IgD-negative memory B cell (primary cell): ENCODE measurements around the gene ZNF423. TPM values are rescaled to one million over a fixed set of nuclear protein-coding genes. Genes with fewer than 3 reads are reported as not detected.

Experiments used
- H3K27ac Mint-ChIP-seq, 3 donors: one replicate each; pipeline ENCODE4 v1.8.0; 2020 to 2022; ENCODE audit warnings: mild to moderate bottlenecking in 3 of 3, mixed read lengths in 3 of 3, moderate library complexity in 1 of 3
- H3K27me3 Mint-ChIP-seq: one replicate; pipeline ENCODE4 v1.8.0; 2021; ENCODE audit warnings: mixed read lengths
- H3K36me3 Mint-ChIP-seq: one replicate; pipeline ENCODE4 v1.8.0; 2020; ENCODE audit warnings: mild to moderate bottlenecking, mixed read lengths
- H3K4me1 Mint-ChIP-seq, 3 donors: one replicate each; pipeline ENCODE4 v1.8.0; 2020 to 2022; ENCODE audit warnings: mixed read lengths in 3 of 3, mild to moderate bottlenecking in 1 of 3
- H3K4me3 Mint-ChIP-seq, 4 donors: one replicate each; pipeline ENCODE4 v1.8.0; 2020 to 2022; ENCODE audit warnings: mild to moderate bottlenecking in 4 of 4, mixed read lengths in 4 of 4, moderate library complexity in 3 of 4
- H3K9me3 Mint-ChIP-seq, 3 donors: one replicate each; pipeline ENCODE4 v1.8.0; 2020 to 2021; ENCODE audit warnings: mixed read lengths in 3 of 3, mild to moderate bottlenecking in 1 of 3
- polyA plus RNA-seq: library from polyadenylated mRNA; unstranded; fragments of 300-500 nt; fragmentation: Illumina TruSeq; gene quantifications from one replicate; pipeline ENCODE4 v1.2.3, GENCODE V29; 2021

ZNF423 gene
- polyA plus RNA-seq, 1 donor from 2014 or later: not detected

DNA sequence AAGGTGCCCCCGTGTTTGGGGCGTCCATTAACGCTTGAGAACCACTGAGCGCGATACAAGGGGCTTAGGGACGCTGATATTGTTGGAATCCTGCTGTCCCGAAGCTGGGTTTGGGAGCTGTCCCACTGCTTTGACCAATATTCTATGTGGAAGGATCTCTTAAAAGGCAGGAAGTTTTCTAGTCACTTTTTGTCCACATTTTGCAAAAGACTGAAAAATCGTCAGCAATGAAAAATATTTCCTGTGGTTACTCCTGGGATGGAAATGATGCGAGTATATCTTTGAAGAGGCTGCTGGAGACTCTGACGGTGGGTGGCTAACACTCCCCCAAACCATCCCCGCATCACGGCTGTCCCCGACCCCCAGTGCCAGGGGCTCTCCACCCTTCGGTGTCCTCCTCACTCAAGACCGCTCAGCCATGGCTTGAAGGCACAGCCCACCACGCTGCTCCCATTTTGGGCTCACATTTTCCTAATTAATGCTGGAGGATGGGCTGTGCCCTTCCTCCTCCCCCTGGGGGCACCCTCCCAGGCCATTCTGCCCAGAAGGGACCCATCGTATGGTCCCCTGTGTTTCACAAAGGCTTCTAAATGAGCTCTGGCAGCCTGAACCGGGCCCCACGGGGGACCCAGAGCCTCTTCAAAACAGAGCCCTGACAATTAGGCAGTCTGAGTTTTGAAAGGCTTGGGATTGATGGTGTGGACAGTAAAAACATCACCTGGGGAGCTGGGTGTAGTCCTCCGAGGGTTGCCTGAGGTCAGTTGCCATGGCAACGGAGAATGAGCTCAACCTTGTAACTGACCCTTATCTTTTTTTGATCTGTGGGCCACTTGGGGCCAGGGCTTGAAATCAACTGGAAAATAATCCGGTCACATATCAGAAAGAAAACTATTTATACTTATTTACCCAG lies 323.7 kb downstream of the ZNF423 start:
- Mint-ChIP-seq H3K4me3 (no peak overlapping the region), H3K27me3 (peaks cover 14% of the 10 kb centered on the region), H3K4me1 (peaks cover 4 to 12% (median 9%) of the 10 kb centered on the region in 3 donors), H3K36me3 (no peaks in the 10 kb centered on the region), H3K9me3 (no peaks in the 10 kb centered on the region), H3K27ac (no peak overlapping the region)

DNA sequence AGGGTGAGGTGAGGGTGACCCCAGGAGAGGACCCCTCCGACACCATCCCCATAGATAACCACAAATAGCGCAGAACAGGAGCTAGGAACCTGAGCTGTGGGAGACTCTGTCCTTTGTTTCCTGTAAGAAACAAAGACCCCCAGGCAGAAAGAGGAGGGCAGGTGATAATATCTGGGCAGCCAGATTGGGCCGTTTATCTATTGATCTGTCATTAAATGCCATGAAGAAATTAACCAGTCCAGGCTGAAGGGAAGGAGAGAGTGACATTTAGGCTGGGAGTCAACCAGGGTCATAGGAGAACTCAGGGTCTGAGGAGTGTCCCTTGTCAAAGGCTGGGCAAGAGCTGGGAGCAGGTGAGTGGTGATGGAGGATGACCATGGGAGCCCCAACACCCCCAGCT lies 324.5 kb downstream of the ZNF423 start:
- peaks cover 4 to 12% (median 9%) of the 10 kb centered on the region in 3 donors for H3K4me1 Mint-ChIP-seq
- H3K27ac Mint-ChIP-seq: no peak overlapping the region
- no peak overlapping the region for H3K4me3 Mint-ChIP-seq
- no peaks in the 10 kb centered on the region for H3K36me3 Mint-ChIP-seq
- H3K9me3 Mint-ChIP-seq: no peaks in the 10 kb centered on the region
- H3K27me3 Mint-ChIP-seq: peaks cover 16% of the 10 kb centered on the region

DNA sequence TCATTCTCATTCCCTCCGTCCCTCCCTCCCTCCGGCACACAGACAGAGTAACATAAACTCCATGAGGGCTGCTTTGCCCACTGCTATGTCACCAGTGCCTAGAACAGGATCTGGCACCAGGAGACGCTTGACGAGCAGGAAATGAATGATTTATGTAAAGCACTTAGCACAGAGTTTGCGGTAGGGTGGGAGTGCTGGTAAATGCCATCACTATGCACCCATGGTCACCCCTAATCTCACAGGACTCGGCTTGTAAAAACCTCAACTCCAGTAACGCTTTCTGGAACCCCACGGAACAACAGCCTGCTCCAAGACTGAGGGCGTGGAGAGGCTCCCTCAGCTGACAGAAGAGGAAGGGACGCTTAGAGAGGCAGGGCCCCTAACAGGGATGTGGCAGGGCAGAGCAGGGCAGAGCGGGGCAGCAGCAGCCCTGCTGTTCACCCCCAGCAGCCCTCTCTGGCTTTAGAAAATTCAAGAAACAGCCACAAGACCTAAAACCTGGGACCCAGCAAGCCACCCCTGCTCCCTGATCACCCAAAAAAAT lies 325.4 kb downstream of the ZNF423 start:
- Mint-ChIP-seq H3K27me3 (peaks cover 23% of the 10 kb centered on the region), H3K9me3 (no peaks in the 10 kb centered on the region), H3K4me1 (peaks cover 4 to 12% (median 9%) of the 10 kb centered on the region in 3 donors), H3K27ac (no peak overlapping the region), H3K36me3 (no peaks in the 10 kb centered on the region), H3K4me3 (no peak overlapping the region)

- no peaks in the 10 kb centered on the region for H3K36me3 Mint-ChIP-seq
- no peaks in the 10 kb centered on the region for H3K9me3 Mint-ChIP-seq
- H3K27me3 Mint-ChIP-seq: peaks cover 23% of the 10 kb centered on the region
- no peak overlapping the region for H3K4me3 Mint-ChIP-seq
- peaks cover 4 to 12% (median 9%) of the 10 kb centered on the region in 3 donors for H3K4me1 Mint-ChIP-seq
- H3K27ac Mint-ChIP-seq: no peak overlapping the region
These were observed 326.4 kb downstream of the ZNF423 start for GRCh38 chr16:49529411-49530045.

GRCh38 chr16:49528866-49529288 lies 327.0 kb downstream of the ZNF423 start:
- H3K4me1 Mint-ChIP-seq: peaks cover 4 to 12% (median 9%) of the 10 kb centered on the region in 3 donors
- H3K27me3 Mint-ChIP-seq: peaks cover 23% of the 10 kb centered on the region

GRCh38 chr16:49528060-49528865 lies 327.6 kb downstream of the ZNF423 start:
- peaks cover 4 to 12% (median 9%) of the 10 kb centered on the region in 3 donors for H3K4me1 Mint-ChIP-seq
- H3K27me3 Mint-ChIP-seq: peaks cover 23% of the 10 kb centered on the region
- H3K4me3 Mint-ChIP-seq: peak overlapping the region; percentile 13 to 82 (median 66)
- H3K36me3 Mint-ChIP-seq: no peaks in the 10 kb centered on the region
- H3K9me3 Mint-ChIP-seq: no peaks in the 10 kb centered on the region
- H3K27ac Mint-ChIP-seq: no peak overlapping the region

More at GRCh38 chr16:49528866-49529288, 327.0 kb downstream of the ZNF423 start:
- no peak overlapping the region for H3K27ac Mint-ChIP-seq
- peak overlapping the region in 1 of 4 donors; percentile 82 for H3K4me3 Mint-ChIP-seq
- no peaks in the 10 kb centered on the region for H3K9me3 Mint-ChIP-seq
- no peaks in the 10 kb centered on the region for H3K36me3 Mint-ChIP-seq

- peaks cover 4 to 12% (median 9%) of the 10 kb centered on the region in 3 donors for H3K4me1 Mint-ChIP-seq
- peak overlapping the region in 1 of 4 donors; percentile 82 for H3K4me3 Mint-ChIP-seq
- peaks cover 20% of the 10 kb centered on the region for H3K27me3 Mint-ChIP-seq
- H3K27ac Mint-ChIP-seq: no peak overlapping the region
- H3K9me3 Mint-ChIP-seq: no peaks in the 10 kb centered on the region
- no peaks in the 10 kb centered on the region for H3K36me3 Mint-ChIP-seq
These were observed 328.3 kb downstream of the ZNF423 start for GRCh38 chr16:49527611-49528010.

DNA sequence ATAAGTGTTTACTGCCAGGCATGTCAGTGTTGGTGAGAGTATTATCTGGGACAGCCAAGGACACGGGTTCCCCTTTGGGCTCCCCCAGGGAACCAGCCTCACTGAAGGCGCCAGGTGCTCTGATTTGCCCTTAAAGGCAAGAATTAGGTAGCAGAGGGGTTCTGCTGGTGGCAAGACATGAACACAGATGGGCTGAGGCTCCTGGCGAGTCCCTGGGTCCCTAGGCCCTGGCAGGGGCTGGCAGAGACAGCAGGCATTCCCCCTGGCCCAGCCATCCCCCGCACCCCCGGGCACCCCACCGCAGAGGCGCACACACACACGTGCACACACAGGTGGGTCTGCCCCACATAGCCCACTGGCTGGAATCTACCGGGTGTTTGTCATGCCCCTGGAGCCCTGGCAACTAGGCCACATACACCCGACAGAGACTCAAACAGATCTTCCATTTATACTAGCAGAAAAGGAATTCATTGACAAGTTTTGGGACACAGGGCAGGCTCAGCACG lies 329.0 kb downstream of the ZNF423 start:
- no peaks in the 10 kb centered on the region for H3K9me3 Mint-ChIP-seq
- no peak overlapping the region for H3K27ac Mint-ChIP-seq
- H3K4me1 Mint-ChIP-seq: peaks cover 4 to 12% (median 9%) of the 10 kb centered on the region in 3 donors
- no peak overlapping the region for H3K4me3 Mint-ChIP-seq
- H3K36me3 Mint-ChIP-seq: no peaks in the 10 kb centered on the region
- H3K27me3 Mint-ChIP-seq: peaks cover 20% of the 10 kb centered on the region

DNA sequence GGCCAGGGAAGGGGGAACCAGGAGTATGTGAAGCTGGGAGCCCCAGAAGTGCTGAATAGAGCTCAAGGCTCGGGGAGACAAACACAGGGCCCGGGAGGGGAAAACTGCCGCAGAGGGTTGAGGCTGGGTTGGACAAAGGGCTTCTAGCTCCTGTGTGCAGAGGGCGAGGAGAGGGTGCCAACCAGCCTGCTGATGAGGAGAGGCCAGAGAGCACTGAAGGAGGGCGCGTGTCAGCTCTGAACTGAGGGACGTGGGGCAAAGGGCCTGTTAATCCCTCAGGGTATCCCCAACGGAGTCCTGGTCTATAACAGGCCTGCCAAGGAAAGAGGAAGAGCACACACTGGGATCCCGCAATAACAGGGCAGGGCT lies 331.0 kb downstream of the ZNF423 start:
- H3K27me3 Mint-ChIP-seq: peaks cover 20% of the 10 kb centered on the region
- no peak overlapping the region for H3K27ac Mint-ChIP-seq
- peaks cover 0 to 12% (median 4%) of the 10 kb centered on the region in 3 donors for H3K4me1 Mint-ChIP-seq

GRCh38 chr16:49524216-49524946 lies 331.5 kb downstream of the ZNF423 start:
- H3K27ac Mint-ChIP-seq: no peak overlapping the region
- H3K27me3 Mint-ChIP-seq: peaks cover 19% of the 10 kb centered on the region
- H3K9me3 Mint-ChIP-seq: no peaks in the 10 kb centered on the region
- peaks cover 0 to 10% (median 4%) of the 10 kb centered on the region in 3 donors for H3K4me1 Mint-ChIP-seq
- H3K36me3 Mint-ChIP-seq: no peaks in the 10 kb centered on the region
- H3K4me3 Mint-ChIP-seq: no peak overlapping the region

More for the DNA sequence above, 331.0 kb downstream of the ZNF423 start:
- Mint-ChIP-seq H3K9me3 (no peaks in the 10 kb centered on the region), H3K36me3 (no peaks in the 10 kb centered on the region), H3K4me3 (no peak overlapping the region)

DNA sequence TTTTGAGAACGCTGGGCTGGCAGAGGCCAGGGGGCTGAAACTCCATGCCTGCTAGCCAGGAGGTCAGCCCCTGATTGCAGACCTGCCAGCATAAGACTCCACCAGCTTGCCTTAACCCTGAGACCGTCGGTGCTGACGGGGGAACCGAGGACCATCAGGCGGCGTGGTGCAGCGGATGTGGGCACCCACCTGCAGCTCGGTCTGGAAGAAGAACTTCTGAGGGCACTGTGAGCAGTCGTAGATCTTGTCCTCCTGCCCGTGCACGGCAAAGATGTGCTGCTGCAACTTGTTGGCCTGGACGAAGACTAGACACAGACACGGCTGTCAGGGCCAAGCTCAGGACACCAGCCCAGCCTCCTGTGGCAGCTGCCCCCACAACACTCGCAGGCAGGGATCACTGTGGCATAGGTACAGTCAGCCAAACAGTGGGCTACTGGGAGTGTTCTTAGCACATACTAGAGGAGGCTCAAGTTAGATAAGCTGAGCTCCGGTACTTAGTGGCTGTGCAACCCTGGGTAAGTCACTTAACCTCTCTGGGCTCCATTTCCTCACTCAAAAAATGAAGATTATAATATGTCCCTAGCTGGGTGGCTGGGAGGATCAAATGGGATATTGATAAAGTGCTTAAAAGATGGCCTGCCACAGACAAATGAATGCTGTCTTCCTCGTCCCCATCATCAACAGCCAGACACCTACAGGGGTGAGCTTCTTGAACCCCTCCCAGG lies 332.3 kb downstream of the ZNF423 start:
- peaks cover 0 to 8% (median 4%) of the 10 kb centered on the region in 3 donors for H3K4me1 Mint-ChIP-seq
- H3K36me3 Mint-ChIP-seq: no peaks in the 10 kb centered on the region
- no peak overlapping the region for H3K4me3 Mint-ChIP-seq
- H3K27me3 Mint-ChIP-seq: peaks cover 16% of the 10 kb centered on the region
- H3K9me3 Mint-ChIP-seq: no peaks in the 10 kb centered on the region
- H3K27ac Mint-ChIP-seq: no peak overlapping the region

DNA sequence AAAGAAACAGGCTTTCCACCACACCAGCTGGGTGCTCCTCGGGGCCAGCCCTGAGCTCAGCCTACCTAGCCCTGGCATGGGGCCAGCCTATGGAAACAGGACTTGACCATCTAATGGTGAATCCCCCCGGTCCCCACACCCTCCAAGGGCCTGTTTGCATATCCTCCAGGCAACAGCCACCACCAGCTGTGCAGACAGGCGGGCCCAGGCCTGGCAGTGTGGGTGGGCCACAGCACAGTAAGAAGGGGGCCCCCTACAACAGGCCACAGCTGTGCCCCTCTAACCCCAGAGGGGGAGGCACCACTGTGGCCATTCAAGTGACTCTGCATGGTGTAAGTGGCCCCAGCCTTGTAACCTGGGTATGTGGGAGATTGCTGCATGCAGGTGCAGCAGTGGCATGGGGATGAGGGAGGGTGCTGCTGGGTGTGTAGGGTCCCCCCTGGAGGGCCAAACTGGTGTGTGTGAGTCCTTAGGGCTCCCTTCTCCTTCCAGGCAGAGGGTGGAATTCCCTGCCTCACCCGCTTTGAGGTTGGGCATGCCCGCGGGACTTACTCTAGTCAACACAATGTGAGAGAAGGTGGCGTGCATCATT lies 334.1 kb downstream of the ZNF423 start:
- Mint-ChIP-seq H3K27ac (no peak overlapping the region), H3K4me1 (no peaks in the 10 kb centered on the region), H3K36me3 (no peaks in the 10 kb centered on the region)

DNA sequence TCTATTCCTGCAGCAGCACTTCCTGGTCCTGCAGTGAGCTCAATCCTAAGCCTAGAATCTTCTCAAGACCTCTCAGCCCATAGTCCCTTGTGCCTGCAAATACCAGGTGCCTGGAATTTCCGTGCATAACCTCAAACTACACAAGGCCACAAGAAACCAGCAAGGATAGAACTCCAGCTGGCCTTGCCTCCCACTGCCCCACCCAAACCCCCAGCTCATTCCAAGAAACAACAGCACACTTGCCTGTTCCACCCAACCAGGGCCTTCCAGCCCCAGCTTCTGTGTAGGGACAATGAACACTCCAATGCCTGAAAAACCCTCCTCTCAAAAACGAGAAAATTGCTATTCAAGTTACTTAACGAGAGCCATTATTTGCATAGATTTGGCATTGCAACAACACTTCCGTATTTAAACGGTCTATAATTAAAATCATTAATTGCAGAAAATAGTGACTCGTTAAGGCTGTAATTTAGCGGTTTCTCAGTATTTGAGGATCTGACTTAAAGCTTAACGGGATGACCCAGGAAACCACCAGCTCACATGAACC lies 335.3 kb downstream of the ZNF423 start:
- no peaks in the 10 kb centered on the region for H3K4me1 Mint-ChIP-seq
- H3K36me3 Mint-ChIP-seq: no peaks in the 10 kb centered on the region
- H3K27ac Mint-ChIP-seq: no peak overlapping the region
- no peaks in the 10 kb centered on the region for H3K27me3 Mint-ChIP-seq
- no peaks in the 10 kb centered on the region for H3K9me3 Mint-ChIP-seq
- no peak overlapping the region for H3K4me3 Mint-ChIP-seq

More for the DNA sequence above, 334.1 kb downstream of the ZNF423 start:
- no peak overlapping the region for H3K4me3 Mint-ChIP-seq
- H3K9me3 Mint-ChIP-seq: no peaks in the 10 kb centered on the region
- H3K27me3 Mint-ChIP-seq: peaks cover 6% of the 10 kb centered on the region
